ENCODE data around the gene CLRN2. TPM values are rescaled to one million over a fixed set of nuclear protein-coding genes. Genes with fewer than 3 reads are reported as not detected.
"Not testable (repeated sequence)": the region's sequence is repeated elsewhere in the genome, so short reads cannot be mapped to it uniquely, and the experiment has no call there.

Gene CLRN2
- total RNA-seq, 1 donor from 2014 or later = not detected

DNA sequence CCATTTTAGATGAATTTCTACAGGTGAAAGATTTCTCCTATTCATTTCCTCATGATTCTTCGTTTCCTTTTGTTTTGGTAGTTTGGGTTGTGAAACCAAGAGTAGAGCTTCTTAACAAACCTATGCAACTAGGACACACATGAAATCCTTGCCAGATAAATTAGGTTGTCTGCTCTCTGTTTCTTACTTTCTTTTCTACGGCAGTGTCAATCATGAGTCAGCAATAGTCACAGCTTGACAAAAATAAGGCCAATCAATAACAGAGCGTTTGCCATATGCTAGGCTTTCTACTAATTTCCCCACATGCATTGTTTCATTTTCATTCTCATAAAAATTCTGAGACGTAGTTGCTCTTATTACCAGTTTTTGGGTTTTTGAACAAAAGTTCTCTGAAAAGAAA lies 20.3 kb downstream of the CLRN2 start:
- DNase-seq (ENCODE audit: low spot score in 2 of 2) = no peak
- Histone ChIP-seq H3K27me3 (no peaks in the 10 kb centered on the region), H3K4me3 (no peak overlapping the region), H3K27ac (no peak overlapping the region), H3K4me1 (no peaks in the 10 kb centered on the region), H3K36me3 (no peaks in the 10 kb centered on the region), H3K9me3 (no peaks in the 10 kb centered on the region)
- TF ChIP-seq, protein P1, sequence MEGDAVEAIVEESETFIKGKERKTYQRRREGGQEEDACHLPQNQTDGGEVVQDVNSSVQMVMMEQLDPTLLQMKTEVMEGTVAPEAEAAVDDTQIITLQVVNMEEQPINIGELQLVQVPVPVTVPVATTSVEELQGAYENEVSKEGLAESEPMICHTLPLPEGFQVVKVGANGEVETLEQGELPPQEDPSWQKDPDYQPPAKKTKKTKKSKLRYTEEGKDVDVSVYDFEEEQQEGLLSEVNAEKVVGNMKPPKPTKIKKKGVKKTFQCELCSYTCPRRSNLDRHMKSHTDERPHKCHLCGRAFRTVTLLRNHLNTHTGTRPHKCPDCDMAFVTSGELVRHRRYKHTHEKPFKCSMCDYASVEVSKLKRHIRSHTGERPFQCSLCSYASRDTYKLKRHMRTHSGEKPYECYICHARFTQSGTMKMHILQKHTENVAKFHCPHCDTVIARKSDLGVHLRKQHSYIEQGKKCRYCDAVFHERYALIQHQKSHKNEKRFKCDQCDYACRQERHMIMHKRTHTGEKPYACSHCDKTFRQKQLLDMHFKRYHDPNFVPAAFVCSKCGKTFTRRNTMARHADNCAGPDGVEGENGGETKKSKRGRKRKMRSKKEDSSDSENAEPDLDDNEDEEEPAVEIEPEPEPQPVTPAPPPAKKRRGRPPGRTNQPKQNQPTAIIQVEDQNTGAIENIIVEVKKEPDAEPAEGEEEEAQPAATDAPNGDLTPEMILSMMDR (IDR thresholded peaks at IDR 0.05) = no peak
- intact Hi-C loops (cut with DNase I) = no loop called here

DNA sequence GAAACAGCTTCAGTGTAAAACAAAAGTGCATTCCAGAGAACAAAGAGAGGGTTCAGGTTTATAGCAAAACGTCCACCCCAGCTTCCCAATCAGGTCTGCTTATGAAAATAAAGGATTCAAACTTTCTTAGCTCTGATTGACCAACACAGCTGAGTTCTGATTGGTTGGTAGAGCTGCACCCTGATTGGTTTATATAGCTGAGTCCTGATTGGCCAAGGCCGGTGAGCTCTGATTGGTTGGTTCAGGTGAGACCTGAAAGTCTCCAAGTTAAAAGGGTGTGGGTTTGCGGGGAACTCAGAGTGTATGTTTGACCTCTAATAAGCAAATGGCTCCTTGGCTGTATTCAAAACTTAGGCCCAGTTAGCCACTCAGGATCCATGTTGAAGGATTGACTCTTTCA lies 20.9 kb downstream of the CLRN2 start:
- intact Hi-C loops (cut with DNase I) = no loop called here
- H3K4me1 ChIP-seq = no peaks in the 10 kb centered on the region
- DNase-seq (ENCODE audit: low spot score in 2 of 2) = no peak
- no peak overlapping the region for H3K27ac ChIP-seq
- no peaks in the 10 kb centered on the region for H3K27me3 ChIP-seq
- TF ChIP-seq, protein P1 (IDR thresholded peaks at IDR 0.05) = no peak
- H3K36me3 ChIP-seq = no peaks in the 10 kb centered on the region
- no peaks in the 10 kb centered on the region for H3K9me3 ChIP-seq
- no peak overlapping the region for H3K4me3 ChIP-seq

DNA sequence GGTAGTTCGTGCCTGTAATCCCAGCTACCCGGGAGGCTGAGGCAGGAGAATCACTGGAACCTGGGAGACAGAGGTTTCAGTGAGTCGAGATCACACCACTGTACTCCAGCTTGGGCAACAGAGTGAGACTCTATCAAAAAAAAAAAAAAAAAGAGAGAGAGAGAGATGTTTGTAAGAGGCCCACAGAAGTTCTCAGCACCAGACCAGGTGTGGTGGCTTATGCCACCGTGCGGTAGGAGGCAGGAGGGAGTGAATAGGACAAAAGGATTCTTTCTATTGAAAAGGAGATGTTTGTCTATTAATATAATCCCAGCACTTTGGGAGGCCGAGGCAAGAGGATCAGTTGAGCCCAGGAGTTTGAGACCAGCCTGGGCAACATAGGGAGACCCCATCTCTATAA lies 22.1 kb downstream of the CLRN2 start:
- intact Hi-C loops (cut with DNase I); H3K4me3 ChIP-seq; H3K27ac ChIP-seq; H3K9me3 ChIP-seq; H3K27me3 ChIP-seq; H3K36me3 ChIP-seq; H3K4me1 ChIP-seq; DNase-seq (ENCODE audit: low spot score in 2 of 2): not testable (repeated sequence)

DNA sequence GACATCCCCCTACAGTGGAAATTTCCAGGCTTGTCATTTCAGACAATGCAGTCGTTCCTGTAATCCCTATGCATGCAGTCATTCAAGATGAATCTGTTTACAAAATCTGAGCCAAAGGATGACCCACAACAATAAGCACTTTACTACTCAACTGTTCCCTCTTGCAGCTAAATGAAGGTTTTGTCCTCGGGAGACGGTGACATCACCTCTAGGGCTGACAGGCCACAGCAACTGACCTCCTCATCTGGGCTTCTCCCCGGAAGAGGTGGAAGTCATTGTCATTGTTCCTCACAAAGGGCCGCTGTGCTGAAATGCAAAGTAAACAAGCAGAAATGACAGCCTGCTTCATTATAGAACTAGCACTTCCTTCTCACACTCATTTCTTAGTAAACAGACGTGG lies 29.2 kb downstream of the CLRN2 start:
- TF ChIP-seq, protein P1 (IDR thresholded peaks at IDR 0.05) = no peak
- intact Hi-C loops (cut with DNase I) = no loop called here
- H3K27ac ChIP-seq = no peak overlapping the region

DNA sequence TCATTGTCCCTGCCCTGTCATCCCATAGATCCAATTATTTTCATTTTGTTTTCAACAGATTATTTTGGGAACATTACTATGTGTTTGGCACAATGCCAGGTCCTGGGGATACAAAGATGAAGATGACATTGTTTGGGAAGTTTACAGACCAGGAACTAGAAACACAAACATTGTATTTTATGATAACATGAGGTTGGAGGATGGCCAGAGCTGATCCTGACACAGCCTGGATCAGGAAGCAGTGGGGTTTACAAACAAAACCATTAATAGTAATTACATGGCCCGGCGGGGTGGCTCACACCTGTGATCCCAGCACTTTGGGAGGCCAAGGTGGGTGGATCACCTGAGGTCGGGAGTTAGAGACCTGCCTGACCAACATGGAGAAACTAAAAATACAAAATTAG lies 29.9 kb downstream of the CLRN2 start:
- Histone ChIP-seq H3K9me3 (no peaks in the 10 kb centered on the region), H3K4me1 (no peaks in the 10 kb centered on the region), H3K27me3 (no peaks in the 10 kb centered on the region), H3K36me3 (no peaks in the 10 kb centered on the region), H3K27ac (no peak overlapping the region), H3K4me3 (no peak overlapping the region)
- TF ChIP-seq, protein P1 (IDR thresholded peaks at IDR 0.05) = no peak
- no peak for DNase-seq (ENCODE audit: low spot score in 2 of 2)
- intact Hi-C loops (cut with DNase I) = loop anchor here (5.0 kb wide), 1 partner anchor 1047 kb away; no protein-coding TSS in a partner anchor

More for the DNA sequence above, 29.2 kb downstream of the CLRN2 start:
- Histone ChIP-seq H3K9me3 (no peaks in the 10 kb centered on the region), H3K36me3 (no peaks in the 10 kb centered on the region), H3K27me3 (no peaks in the 10 kb centered on the region), H3K4me1 (no peaks in the 10 kb centered on the region), H3K4me3 (no peak overlapping the region)
- DNase-seq (ENCODE audit: low spot score in 2 of 2) = no peak

DNA sequence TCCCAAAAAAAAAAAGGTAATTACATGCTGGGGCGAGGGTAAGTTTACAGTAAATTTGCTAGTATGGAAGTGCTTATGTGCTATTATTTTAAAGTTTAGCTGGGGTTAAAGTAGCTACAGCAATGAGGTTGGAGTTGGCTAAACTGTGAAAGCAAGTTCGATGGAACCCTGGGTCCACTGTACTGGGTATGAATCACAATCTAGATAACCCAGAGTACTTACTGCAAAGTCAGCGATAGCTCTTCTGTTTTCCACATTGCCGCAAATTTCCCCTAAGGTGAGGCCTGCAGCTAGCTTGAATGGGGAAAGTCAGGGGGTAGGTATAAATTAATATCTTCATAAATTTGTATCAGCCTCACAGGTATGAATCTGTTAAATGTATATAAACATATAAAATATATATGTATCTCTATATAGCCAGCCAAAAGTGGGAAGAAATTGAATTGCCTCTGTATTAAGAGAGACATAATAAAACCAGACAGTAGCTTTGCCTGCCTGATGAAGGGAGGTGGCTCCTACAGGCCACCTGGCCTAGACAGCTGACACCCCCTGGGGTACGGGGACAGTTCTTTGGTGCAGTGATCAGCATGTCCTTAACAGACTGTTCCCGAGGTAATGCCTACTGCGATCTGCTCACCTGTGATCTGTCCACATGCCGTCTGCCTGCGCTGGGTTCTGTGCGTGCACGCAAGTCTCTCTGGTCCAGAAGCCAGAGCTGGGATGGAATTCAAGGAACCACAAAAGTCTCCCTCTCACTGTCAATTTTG lies 30.6 kb downstream of the CLRN2 start:
- no peak for DNase-seq (ENCODE audit: low spot score in 2 of 2)
- Histone ChIP-seq H3K4me1 (no peaks in the 10 kb centered on the region), H3K4me3 (no peak overlapping the region), H3K27ac (no peak overlapping the region), H3K9me3 (no peaks in the 10 kb centered on the region), H3K27me3 (no peaks in the 10 kb centered on the region), H3K36me3 (no peaks in the 10 kb centered on the region)
- intact Hi-C loops (cut with DNase I) = loop anchor here (5.0 kb wide), 1 partner anchor 1047 kb away; no protein-coding TSS in a partner anchor
- TF ChIP-seq, protein P1 (IDR thresholded peaks at IDR 0.05) = no peak
